ENCODE data around the gene SH2B2. TPM values are rescaled to one million over a fixed set of nuclear protein-coding genes. Genes with fewer than 3 reads are reported as not detected.

Gene SH2B2
- total RNA-seq, 2 donors from 2014 or later = 2.0 to 2.1 TPM

- ATAC-seq = no peak
- H3K36me3 Mint-ChIP-seq (ENCODE audit: low read depth) = no peaks in the 10 kb centered on the region
- no peak overlapping the region for H3K4me3 Mint-ChIP-seq
- H3K27ac Mint-ChIP-seq = no peak overlapping the region
- no peaks in the 10 kb centered on the region for H3K27me3 Mint-ChIP-seq
- H3K9me3 ChIP-seq (ENCODE audit: control insufficient read depth, low read length, poor library complexity, severe bottlenecking) = no peaks in the 10 kb centered on the region
- DNase-seq = no peak
- peaks cover 6% of the 10 kb centered on the region for H3K4me1 Mint-ChIP-seq
These were observed 13.5 kb upstream of the SH2B2 start for GRCh38 chr7:102272917-102273748.

- H3K9me3 ChIP-seq (ENCODE audit: control insufficient read depth, low read length, poor library complexity, severe bottlenecking) = no peaks in the 10 kb centered on the region
- no peak overlapping the region for H3K27ac Mint-ChIP-seq
- H3K4me1 Mint-ChIP-seq = peaks cover 2% of the 10 kb centered on the region
- ATAC-seq (no peak), DNase-seq (no peak)
- no peaks in the 10 kb centered on the region for H3K36me3 Mint-ChIP-seq (ENCODE audit: low read depth)
- H3K27me3 Mint-ChIP-seq = no peaks in the 10 kb centered on the region
- no peak overlapping the region for H3K4me3 Mint-ChIP-seq
These were observed 12.6 kb upstream of the SH2B2 start for GRCh38 chr7:102273749-102274712.

GRCh38 chr7:102275123-102275703, 11.5 kb upstream of the SH2B2 start:
- Mint-ChIP-seq H3K27me3 (no peaks in the 10 kb centered on the region), H3K4me1 (peaks cover 7% of the 10 kb centered on the region), H3K36me3 (ENCODE audit: low read depth) (no peaks in the 10 kb centered on the region), H3K27ac (no peak overlapping the region), H3K4me3 (no peak overlapping the region)
- ATAC-seq (no peak), DNase-seq (no peak)
- H3K9me3 ChIP-seq (ENCODE audit: control insufficient read depth, low read length, poor library complexity, severe bottlenecking) = no peaks in the 10 kb centered on the region

- Mint-ChIP-seq H3K4me3 (no peak overlapping the region), H3K27me3 (no peaks in the 10 kb centered on the region), H3K36me3 (ENCODE audit: low read depth) (no peaks in the 10 kb centered on the region), H3K4me1 (peaks cover 4% of the 10 kb centered on the region), H3K27ac (no peak overlapping the region)
- DNase-seq (no peak), ATAC-seq (no peak)
- no peaks in the 10 kb centered on the region for H3K9me3 ChIP-seq (ENCODE audit: control insufficient read depth, low read length, poor library complexity, severe bottlenecking)
These were observed 8.8 kb upstream of the SH2B2 start for GRCh38 chr7:102277901-102278300.

- Mint-ChIP-seq H3K36me3 (ENCODE audit: low read depth) (no peaks in the 10 kb centered on the region), H3K4me3 (peak overlapping the region; percentile 19), H3K27me3 (no peaks in the 10 kb centered on the region), H3K27ac (no peak overlapping the region), H3K4me1 (peaks cover 9% of the 10 kb centered on the region)
- peak; percentile 78 for ATAC-seq
- DNase-seq = peak; percentile 34 to 43 (median 36)
- H3K9me3 ChIP-seq (ENCODE audit: control insufficient read depth, low read length, poor library complexity, severe bottlenecking) = no peaks in the 10 kb centered on the region
These were observed 6.9 kb upstream of the SH2B2 start for GRCh38 chr7:102279537-102280400.

GRCh38 chr7:102280521-102280920, 6.1 kb upstream of the SH2B2 start:
- no peaks in the 10 kb centered on the region for H3K27me3 Mint-ChIP-seq
- H3K36me3 Mint-ChIP-seq (ENCODE audit: low read depth) = no peaks in the 10 kb centered on the region
- DNase-seq = no peak
- no peak overlapping the region for H3K4me3 Mint-ChIP-seq
- no peaks in the 10 kb centered on the region for H3K9me3 ChIP-seq (ENCODE audit: control insufficient read depth, low read length, poor library complexity, severe bottlenecking)
- peaks cover 16% of the 10 kb centered on the region for H3K4me1 Mint-ChIP-seq
- H3K27ac Mint-ChIP-seq = no peak overlapping the region
- ATAC-seq = no peak

GRCh38 chr7:102281785-102282184, 4.9 kb upstream of the SH2B2 start:
- Mint-ChIP-seq H3K27me3 (no peaks in the 10 kb centered on the region), H3K4me3 (no peak overlapping the region), H3K27ac (peak overlapping the region; percentile 73), H3K36me3 (ENCODE audit: low read depth) (no peaks in the 10 kb centered on the region), H3K4me1 (peaks cover 17% of the 10 kb centered on the region)
- no peaks in the 10 kb centered on the region for H3K9me3 ChIP-seq (ENCODE audit: control insufficient read depth, low read length, poor library complexity, severe bottlenecking)
- no peak for DNase-seq
- ATAC-seq = no peak

GRCh38 chr7:102282465-102283362, 4.0 kb upstream of the SH2B2 start:
- Mint-ChIP-seq H3K4me1 (peaks cover 17% of the 10 kb centered on the region), H3K27me3 (no peaks in the 10 kb centered on the region), H3K4me3 (no peak overlapping the region), H3K36me3 (ENCODE audit: low read depth) (no peaks in the 10 kb centered on the region), H3K27ac (peak overlapping the region; percentile 91)
- DNase-seq (no peak), ATAC-seq (no peak)
- H3K9me3 ChIP-seq (ENCODE audit: control insufficient read depth, low read length, poor library complexity, severe bottlenecking) = no peaks in the 10 kb centered on the region

GRCh38 chr7:102283477-102284189, 3.0 kb upstream of the SH2B2 start:
- H3K4me1 Mint-ChIP-seq = peaks cover 20% of the 10 kb centered on the region
- H3K9me3 ChIP-seq (ENCODE audit: control insufficient read depth, low read length, poor library complexity, severe bottlenecking) = no peaks in the 10 kb centered on the region
- no peaks in the 10 kb centered on the region for H3K36me3 Mint-ChIP-seq (ENCODE audit: low read depth)
- H3K27ac Mint-ChIP-seq = peak overlapping the region; percentile 91
- DNase-seq = no peak
- ATAC-seq = no peak
- H3K27me3 Mint-ChIP-seq = no peaks in the 10 kb centered on the region
- peak overlapping the region; percentile 50 for H3K4me3 Mint-ChIP-seq

- Mint-ChIP-seq H3K36me3 (ENCODE audit: low read depth) (no peaks in the 10 kb centered on the region), H3K27me3 (no peaks in the 10 kb centered on the region), H3K4me3 (peak overlapping the region; percentile 82), H3K4me1 (peaks cover 26% of the 10 kb centered on the region), H3K27ac (peak overlapping the region; percentile 91)
- H3K9me3 ChIP-seq (ENCODE audit: control insufficient read depth, low read length, poor library complexity, severe bottlenecking) = no peaks in the 10 kb centered on the region
- no peak for DNase-seq
- ATAC-seq = peak; percentile 62
These were observed 2.3 kb upstream of the SH2B2 start for GRCh38 chr7:102284399-102284798.

- no peak for DNase-seq
- H3K27ac Mint-ChIP-seq = peak overlapping the region; percentile 91
- H3K4me1 Mint-ChIP-seq = peaks cover 22% of the 10 kb centered on the region
- H3K27me3 Mint-ChIP-seq = no peaks in the 10 kb centered on the region
- no peak for ATAC-seq
- no peaks in the 10 kb centered on the region for H3K9me3 ChIP-seq (ENCODE audit: control insufficient read depth, low read length, poor library complexity, severe bottlenecking)
- H3K36me3 Mint-ChIP-seq (ENCODE audit: low read depth) = no peaks in the 10 kb centered on the region
- peak overlapping the region; percentile 82 for H3K4me3 Mint-ChIP-seq
These were observed 1.7 kb upstream of the SH2B2 start for GRCh38 chr7:102284891-102285539.
